ENCODE results near the gene NRGN. TPM values are rescaled to one million over a fixed set of nuclear protein-coding genes. Genes with fewer than 3 reads are reported as not detected.

The NRGN gene
- 6.4 TPM for total RNA-seq
- long read RNA-seq, partial matches to known transcripts, result 1 of 2 reads
- long read RNA-seq, other reads (novel, unspliced or antisense), result 1 of 2 reads

DNA sequence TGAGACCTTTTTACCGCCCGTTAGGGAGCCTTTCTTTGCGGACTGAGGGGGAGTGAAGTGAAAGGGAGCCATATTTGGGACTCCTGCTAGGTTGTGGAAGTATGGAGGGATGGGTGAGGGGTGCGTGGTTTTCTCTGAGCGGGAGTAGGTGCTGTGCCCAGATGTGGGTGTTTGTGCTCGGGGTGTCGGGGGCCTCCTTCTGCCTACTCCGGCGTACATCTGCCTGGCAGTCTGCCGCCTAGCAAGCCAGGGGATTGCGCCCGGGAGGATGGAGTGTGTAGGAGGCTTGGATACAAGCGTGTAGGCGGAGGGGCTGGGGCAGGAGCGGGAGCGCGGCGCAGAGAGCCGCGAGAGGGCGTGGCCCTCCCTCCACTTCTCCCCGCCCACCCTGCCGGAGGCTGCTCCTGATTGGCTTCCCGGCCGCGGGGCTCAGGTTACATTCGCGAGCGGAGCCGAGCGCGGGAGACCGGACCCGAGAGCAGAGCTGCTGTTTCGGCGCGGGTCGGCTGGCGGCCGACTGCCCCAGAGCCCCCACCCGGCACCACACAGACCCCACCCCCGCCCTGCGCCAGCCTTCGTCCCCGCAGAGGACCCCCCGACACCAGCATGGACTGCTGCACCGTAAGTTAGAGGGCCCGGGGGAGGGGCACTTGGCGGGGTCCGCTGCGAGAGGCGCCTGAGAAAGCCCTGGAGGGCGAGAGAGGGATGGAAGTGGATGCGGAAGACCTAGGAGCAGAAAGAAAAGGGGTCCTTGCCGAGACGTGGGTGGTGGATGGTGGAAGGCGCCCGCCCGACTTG is at the start of gene NRGN:
NRGN (plus strand) TSS at position 464 of the 798 bp plus-strand sequence; CDS start at position 607, 143 bp downstream.
- peak; percentile 93 for DNase-seq (ENCODE audit: low spot score)
- intact Hi-C loops (cut with DNase I), result loop anchor here (5.0 kb wide), 1 partner anchor 67 kb away; the partner anchor contains the start of genes SIAE and SPA17

DNA sequence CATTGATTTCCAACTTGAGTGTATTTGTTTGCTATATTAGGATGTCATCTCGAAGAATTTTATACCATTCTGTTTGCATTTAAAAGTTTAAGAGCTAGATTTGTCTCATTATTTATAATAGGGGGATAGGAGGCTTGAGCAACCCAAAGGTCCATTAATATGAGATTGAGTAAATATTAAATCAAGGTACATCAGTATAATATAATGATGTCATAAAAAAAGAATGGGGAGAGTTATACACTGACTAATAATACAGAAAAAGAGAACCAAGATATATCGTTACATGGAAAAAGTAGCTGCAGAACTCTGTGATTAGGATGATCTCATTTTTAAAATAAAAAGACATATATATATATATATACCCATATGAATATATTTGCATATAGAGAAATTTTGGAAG is 46.6 kb upstream of the NRGN start:
- intact Hi-C loops (cut with DNase I), result no loop called here
- no peak for DNase-seq (ENCODE audit: low spot score)

GRCh38 chr11:124699547-124699946 is 40.2 kb upstream of the NRGN start:
- DNase-seq (ENCODE audit: low spot score), result no peak
- intact Hi-C loops (cut with DNase I), result no loop called here

DNA sequence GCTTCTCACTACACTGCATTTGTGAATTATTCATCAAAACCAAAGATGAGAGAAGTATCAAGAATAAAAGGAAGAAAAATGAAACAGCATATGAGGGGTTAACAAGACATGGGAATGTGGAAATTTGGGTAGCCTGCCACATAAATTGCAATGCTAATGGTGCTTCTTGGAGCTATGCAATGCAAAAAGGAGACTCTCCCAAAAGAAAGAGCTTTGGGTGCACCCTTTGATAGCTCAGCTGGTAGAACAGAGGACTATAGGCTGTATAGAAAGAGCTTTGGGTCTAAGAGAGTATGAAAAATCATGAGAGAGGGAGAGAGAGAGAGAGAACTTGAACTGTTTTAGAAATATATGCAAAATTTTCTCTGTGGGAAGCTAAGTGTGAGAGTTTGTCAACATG is 39.7 kb upstream of the NRGN start:
- intact Hi-C loops (cut with DNase I), result no loop called here
- no peak for DNase-seq (ENCODE audit: low spot score)

- intact Hi-C loops (cut with DNase I), result no loop called here
- DNase-seq (ENCODE audit: low spot score), result no peak
These were observed 31.9 kb upstream of the NRGN start for GRCh38 chr11:124707829-124708228.

DNA sequence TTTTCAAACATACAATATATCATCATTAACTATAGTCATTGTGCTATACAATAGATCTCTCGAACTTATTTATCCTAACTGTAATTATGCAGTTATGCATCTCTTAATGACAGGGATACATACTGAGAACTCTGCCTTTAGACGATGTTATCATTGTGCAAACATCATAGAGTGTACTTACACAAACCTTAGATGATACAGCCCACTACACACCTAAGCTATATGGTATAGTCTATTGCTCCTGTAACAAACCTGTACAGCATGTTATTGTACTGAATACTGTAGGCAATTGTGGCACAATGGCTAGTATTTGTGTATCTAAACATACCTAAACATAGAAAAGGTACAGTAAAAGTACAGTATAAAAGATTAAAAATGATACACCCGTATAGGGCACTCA is 27.4 kb upstream of the NRGN start:
- intact Hi-C loops (cut with DNase I), result no loop called here
- no peak for DNase-seq (ENCODE audit: low spot score)

- DNase-seq (ENCODE audit: low spot score), result no peak
- intact Hi-C loops (cut with DNase I), result no loop called here
These were observed 23.2 kb upstream of the NRGN start for GRCh38 chr11:124716591-124716990.

DNA sequence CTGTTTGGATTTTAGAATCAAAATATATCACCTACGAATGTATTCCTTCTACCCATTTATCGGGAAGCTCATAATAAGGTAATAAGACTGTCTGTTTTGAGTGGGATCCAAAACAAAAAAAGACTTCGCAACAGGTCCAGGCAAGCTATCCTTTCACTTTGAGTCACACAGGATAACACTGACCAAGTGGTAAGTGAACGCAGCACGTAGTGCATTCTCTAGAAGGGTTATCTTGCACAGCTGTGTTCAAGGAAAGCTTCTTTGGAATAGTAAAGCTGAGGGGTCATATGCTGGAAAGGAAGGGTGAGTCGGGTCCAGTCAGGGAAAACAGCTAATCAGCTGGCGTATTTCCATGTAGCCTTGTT is 22.3 kb upstream of the NRGN start:
- no peak for DNase-seq (ENCODE audit: low spot score)
- intact Hi-C loops (cut with DNase I), result no loop called here

DNA sequence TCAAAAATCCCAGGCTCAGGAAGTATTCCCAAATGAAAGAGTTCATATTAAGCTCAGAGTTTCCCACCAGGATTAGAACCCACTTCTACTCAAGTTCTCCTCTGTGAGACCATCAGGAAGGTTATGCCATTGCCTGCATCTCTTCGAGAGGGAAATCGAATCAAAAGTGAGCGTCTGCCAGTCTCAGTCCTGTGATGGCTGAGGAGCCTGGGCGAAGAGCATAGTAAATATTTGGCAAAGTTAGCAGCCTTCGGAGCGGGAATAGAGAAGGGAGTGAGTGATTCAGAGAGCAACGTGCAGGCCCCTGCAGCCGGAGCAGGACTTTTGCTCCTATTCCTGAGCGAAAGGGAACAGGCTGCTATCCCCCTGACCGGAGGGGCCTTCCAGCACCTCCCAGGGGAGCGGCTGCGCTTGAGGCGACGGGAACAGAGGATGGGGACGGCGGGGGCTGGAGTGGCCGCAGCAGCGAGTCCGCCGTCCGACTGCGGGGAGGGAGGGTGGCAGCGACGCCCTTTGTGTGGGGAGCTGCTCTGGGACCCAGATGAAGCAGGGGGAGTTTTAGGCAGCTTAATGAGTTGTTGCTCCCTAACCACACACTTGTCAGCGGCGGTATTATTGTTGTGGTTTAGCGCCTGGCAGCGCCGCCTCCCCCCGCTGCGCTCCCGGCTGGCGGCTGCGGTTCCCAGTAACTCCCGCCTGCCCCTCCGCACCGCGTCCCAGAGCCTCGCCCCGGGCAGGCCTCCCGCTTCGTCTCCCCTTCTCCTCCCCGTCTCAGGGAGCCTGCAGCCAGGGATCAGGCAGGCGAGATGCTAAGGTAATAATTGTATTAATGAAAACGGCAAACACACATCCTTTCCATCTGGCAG is 21.7 kb upstream of the NRGN start:
- DNase-seq (ENCODE audit: low spot score), result no peak
- intact Hi-C loops (cut with DNase I), result no loop called here

GRCh38 chr11:124718801-124719200 is 20.9 kb upstream of the NRGN start:
- no peak for DNase-seq (ENCODE audit: low spot score)
- intact Hi-C loops (cut with DNase I), result no loop called here

- intact Hi-C loops (cut with DNase I), result no loop called here
- DNase-seq (ENCODE audit: low spot score), result no peak
These were observed 20.2 kb upstream of the NRGN start for GRCh38 chr11:124719534-124719933.

GRCh38 chr11:124722176-124722575 is 17.6 kb upstream of the NRGN start:
- DNase-seq (ENCODE audit: low spot score), result no peak
- intact Hi-C loops (cut with DNase I), result loop anchor here (5.0 kb wide), 1 partner anchor 45 kb away; no protein-coding TSS in a partner anchor

GRCh38 chr11:124724979-124725718 is 14.6 kb upstream of the NRGN start:
- DNase-seq (ENCODE audit: low spot score), result no peak
- intact Hi-C loops (cut with DNase I), result loop anchor here (5.0 kb wide), 1 partner anchor 48 kb away; no protein-coding TSS in a partner anchor

- no peak for DNase-seq (ENCODE audit: low spot score)
- intact Hi-C loops (cut with DNase I), result no loop called here
These were observed 14.0 kb upstream of the NRGN start for GRCh38 chr11:124725719-124726105.

DNA sequence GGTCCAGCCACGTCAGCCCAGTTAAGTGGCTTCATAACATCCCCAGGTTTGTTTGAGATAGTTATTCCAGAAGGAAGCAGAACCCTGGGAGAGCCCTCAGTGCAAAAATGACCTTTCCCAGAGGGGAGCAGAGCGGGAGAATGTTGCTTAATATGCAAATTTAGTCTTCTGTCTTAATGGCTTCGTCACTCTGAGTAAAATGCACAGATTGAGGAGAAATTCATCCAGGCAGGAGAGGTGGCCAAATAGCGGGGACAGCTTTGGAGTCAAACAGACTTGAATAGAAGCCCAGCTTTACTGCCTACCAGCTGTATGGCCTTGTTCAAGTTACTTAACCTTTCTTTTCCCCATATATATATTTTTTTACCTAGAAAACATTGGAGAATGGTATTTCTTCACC is 12.3 kb upstream of the NRGN start:
- intact Hi-C loops (cut with DNase I), result no loop called here
- no peak for DNase-seq (ENCODE audit: low spot score)

- DNase-seq (ENCODE audit: low spot score), result no peak
- intact Hi-C loops (cut with DNase I), result no loop called here
These were observed 11.6 kb upstream of the NRGN start for GRCh38 chr11:124728134-124728533.

- intact Hi-C loops (cut with DNase I), result no loop called here
- DNase-seq (ENCODE audit: low spot score), result no peak
These were observed 10.2 kb upstream of the NRGN start for GRCh38 chr11:124729571-124729970.

GRCh38 chr11:124732230-124732629 is 7.5 kb upstream of the NRGN start:
- no peak for DNase-seq (ENCODE audit: low spot score)
- intact Hi-C loops (cut with DNase I), result no loop called here

DNA sequence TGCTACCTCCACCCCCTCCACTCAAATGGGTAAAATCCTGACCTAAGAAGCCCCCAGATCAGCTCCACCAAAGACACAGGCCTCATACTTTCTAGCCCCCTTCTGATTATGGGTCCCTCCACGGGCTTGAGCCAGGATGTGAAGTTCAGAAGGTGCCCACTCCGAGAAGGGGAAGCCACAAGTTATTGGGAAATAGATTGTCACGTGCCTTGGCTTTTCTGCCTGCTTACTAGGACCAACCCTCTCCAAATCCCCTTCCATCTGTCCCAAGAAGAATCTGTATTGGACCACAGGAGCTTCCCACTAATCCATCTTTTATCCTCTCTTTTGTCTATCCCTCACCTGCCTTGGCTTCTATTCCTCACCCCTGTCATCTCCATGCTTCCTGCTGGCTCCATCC is 3.0 kb upstream of the NRGN start:
- DNase-seq (ENCODE audit: low spot score), result no peak
- intact Hi-C loops (cut with DNase I), result no loop called here
